Right lobe of liver (tissue), 6 donors: ENCODE measurements around the gene ATF7. TPM values are rescaled to one million over a fixed set of nuclear protein-coding genes. Genes with fewer than 3 reads are reported as not detected.
"Not testable (repeated sequence)": the region's sequence is repeated elsewhere in the genome, so short reads cannot be mapped to it uniquely, and the experiment has no call there.

ENCODE experiments used
- ATAC-seq, 4 donors: fragments of 200-7000 bp; cut with Tn5 transposase; one replicate each; pipeline ENCODE4 v1.9.1; 2020; ENCODE audit warnings: mild to moderate bottlenecking in 4 of 4, moderate library complexity in 4 of 4
- DNase-seq, 3 donors: peaks; one replicate each; pipeline ENCODE4 v3.0.0-alpha.2; 2020
- H3K27ac ChIP-seq, 3 donors: fragments of 200-600 bp; one replicate each; pipeline ENCODE4 v1.8.0; 2022
- H3K27me3 ChIP-seq, 2 donors: fragments of 200-600 bp; one replicate each; pipeline ENCODE4 v1.8.0; 2022
- H3K36me3 ChIP-seq, 4 donors: fragments of 200-600 bp; sonication (generic) in 1 of 4; one replicate each; pipeline versions ENCODE4 v1.5.1 to v1.8.0; 2017 to 2022; ENCODE audit warnings: control low read depth in 1 of 4
- H3K4me1 ChIP-seq, 4 donors: fragments of 200-600 bp; sonication (generic) in 1 of 4; one replicate each; pipeline versions ENCODE4 v1.5.1 to v1.8.0; 2017 to 2022; ENCODE audit warnings: control low read depth in 1 of 4
- H3K4me3 ChIP-seq, 3 donors: fragments of 200-600 bp; one replicate each; pipeline ENCODE4 v1.8.0; 2022
- H3K9me3 ChIP-seq, 4 donors: fragments of 200-600 bp; sonication (generic) in 1 of 4; one replicate each; pipeline versions ENCODE4 v1.5.1 to v1.8.0; 2017 to 2022; ENCODE audit warnings: control low read depth in 1 of 4
- POLR2A ChIP-seq: fragments of 450-650 bp; IDR thresholded peaks from one replicate; pipeline ENCODE4 v1.6.1; 2017; ENCODE audit warnings: antibody characterized with exemption, mild to moderate bottlenecking
- WGBS: methylation state at CpG from one replicate; pipeline ENCODE4 v1.1.6; 2018; ENCODE audit warnings: low coverage, low lambda C conversion rate; ENCODE audit not compliant: insufficient coverage; ENCODE audit errors: missing lambda C conversion rate; 5-methylcytosine and 5-hydroxymethylcytosine counted together
- intact Hi-C, 2 donors: fragments of 100-400 bp; cut with DNase I; formaldehyde crosslinking; loops; one replicate each; pipeline versions ENCODE4 v1.11.2 to v1.14.1; 2022
- total RNA-seq, 6 experiments: library from RNA; depleted of rRNA in 2 of 6; stranded (reverse); fragments of >200 nt in 2 of 6; fragmentation: NEBNext Ultra II Directional in 3 of 6; extraction: Animal tissue kit (Norgen Biotek cat#: 25700) in 3 of 6; gene quantifications; one replicate each; pipeline versions ENCODE4 v1.1.0 to v1.2.4, GENCODE V29; 2016 to 2023
- TF ChIP-seq, protein P1 (sequence below), 4 donors: fragments of 200-600 bp in 3 of 4; fragments of 450-650 bp in 1 of 4; IDR thresholded peaks; one replicate each; pipeline versions ENCODE4 v1.5.1 to v1.8.0; 2016 to 2022; ENCODE audit warnings: antibody characterized with exemption in 4 of 4, mild to moderate bottlenecking in 2 of 4
- donor health status: DM: no; HTN: yes; CAD: no.
- donor health status: DM: no; HTN: no; CAD: no.
- donor health status: DM: no; HTN: no; CAD: no.
- donor health status: DM: no; HTN: yes; CAD: no.
- donor health status: DM: no; HTN: yes; CAD: no.

Gene ATF7
- total RNA-seq, 6 experiments from 2014 or later, result 7.9 to 18.7 (median 12.3) TPM

DNA sequence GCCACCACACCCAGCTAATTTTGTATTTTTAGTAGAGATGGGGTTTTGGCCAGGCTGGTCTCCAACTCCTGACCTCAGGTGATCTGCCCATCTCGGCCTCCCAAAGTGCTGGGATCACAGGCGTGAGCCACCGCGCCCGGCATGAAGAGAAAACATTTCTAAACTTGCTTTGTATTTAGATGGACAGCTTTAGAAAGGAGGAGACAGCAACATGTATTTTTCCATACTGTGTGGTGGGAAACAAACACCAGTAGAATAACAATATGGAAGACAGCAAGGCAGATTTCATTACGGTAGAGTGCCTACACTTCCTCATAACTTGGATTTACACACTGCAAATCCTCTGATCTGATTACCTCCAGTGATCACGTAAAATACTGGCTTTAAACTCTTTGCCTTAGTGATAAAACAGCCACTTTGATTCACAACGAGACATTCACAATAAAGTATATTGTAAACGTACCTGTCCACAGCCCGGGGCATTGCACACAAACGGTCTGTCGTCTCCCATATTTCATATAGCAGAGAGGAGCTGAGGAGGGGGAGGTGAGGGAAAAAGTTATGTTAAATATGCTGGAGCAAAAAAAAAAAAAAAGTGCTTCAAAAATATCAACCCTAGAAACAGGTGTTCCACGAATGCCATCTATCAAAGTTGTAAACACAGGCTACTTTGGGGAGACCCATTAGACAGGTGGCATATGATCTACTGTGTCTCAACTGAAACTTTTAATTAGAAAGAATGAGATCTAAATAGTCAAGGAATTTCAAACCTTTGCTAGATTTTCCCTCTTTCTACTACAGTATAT is 25.5 kb downstream of the ATF7 start:
- no peak for ATAC-seq
- no peak for DNase-seq
- no peak for TF ChIP-seq POLR2A
- TF ChIP-seq, protein P1, sequence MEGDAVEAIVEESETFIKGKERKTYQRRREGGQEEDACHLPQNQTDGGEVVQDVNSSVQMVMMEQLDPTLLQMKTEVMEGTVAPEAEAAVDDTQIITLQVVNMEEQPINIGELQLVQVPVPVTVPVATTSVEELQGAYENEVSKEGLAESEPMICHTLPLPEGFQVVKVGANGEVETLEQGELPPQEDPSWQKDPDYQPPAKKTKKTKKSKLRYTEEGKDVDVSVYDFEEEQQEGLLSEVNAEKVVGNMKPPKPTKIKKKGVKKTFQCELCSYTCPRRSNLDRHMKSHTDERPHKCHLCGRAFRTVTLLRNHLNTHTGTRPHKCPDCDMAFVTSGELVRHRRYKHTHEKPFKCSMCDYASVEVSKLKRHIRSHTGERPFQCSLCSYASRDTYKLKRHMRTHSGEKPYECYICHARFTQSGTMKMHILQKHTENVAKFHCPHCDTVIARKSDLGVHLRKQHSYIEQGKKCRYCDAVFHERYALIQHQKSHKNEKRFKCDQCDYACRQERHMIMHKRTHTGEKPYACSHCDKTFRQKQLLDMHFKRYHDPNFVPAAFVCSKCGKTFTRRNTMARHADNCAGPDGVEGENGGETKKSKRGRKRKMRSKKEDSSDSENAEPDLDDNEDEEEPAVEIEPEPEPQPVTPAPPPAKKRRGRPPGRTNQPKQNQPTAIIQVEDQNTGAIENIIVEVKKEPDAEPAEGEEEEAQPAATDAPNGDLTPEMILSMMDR (IDR thresholded peaks at IDR 0.05), result no peak
- H3K4me1 ChIP-seq, result no peaks in the 10 kb centered on the region
- no peaks in the 10 kb centered on the region for H3K9me3 ChIP-seq
- H3K36me3 ChIP-seq, result peaks cover 0 to 3% (median 0%) of the 10 kb centered on the region in 4 donors
- intact Hi-C loops, result no loop called here
- no peaks in the 10 kb centered on the region for H3K27me3 ChIP-seq
- 93% methylated on average over 13 of the region's 13 CpGs for WGBS
- H3K27ac ChIP-seq, result no peak overlapping the region
- no peak overlapping the region for H3K4me3 ChIP-seq

DNA sequence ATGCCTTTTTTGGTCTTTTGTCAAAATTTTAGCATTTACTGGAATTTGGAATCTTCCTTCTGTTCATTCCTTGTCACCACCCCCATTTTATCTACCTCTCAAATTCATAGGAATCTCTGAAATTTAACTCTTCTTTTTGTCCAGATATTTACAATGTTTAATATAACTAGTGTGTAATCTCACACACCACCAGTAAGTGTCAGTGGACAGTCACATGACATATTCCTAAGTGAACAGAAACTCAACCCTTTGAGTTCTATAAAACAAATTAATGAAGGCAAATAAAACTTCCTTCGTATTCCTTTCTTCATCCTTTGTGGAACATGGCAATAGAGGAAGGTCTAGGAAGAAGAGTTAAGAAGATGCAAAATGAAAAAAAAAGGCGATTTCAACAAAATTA is 26.6 kb downstream of the ATF7 start:
- intact Hi-C loops, result no loop called here
- ATAC-seq (peak in 2 of 4 donors; percentile 21 to 38), DNase-seq (no peak)

DNA sequence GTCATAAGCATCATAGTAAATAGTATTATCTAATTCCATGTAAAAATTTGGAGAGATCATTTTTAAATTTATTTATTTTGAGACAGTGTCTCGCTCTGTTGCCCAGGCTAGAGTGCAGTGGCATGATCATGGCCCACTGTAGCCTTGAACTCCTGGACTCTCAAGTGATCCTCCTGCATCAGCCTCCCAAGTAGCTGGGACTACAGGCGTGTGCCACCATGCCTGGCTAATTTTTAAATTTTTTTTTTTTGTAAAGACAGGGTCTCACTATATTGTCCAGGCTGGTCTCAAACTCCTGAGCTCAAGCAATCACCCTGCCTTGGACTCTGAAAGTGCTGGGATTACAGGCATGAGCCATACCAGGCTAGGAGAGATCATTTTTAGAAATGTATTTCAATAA is 27.2 kb downstream of the ATF7 start:
- H3K9me3 ChIP-seq, H3K4me3 ChIP-seq, H3K4me1 ChIP-seq, DNase-seq, H3K36me3 ChIP-seq, ATAC-seq, H3K27me3 ChIP-seq, H3K27ac ChIP-seq, intact Hi-C loops: not testable (repeated sequence)
- 100% methylated on average over 2 of the region's 2 CpGs for WGBS

More for the DNA sequence above, 26.6 kb downstream of the ATF7 start:
- Histone ChIP-seq H3K27me3 (no peaks in the 10 kb centered on the region), H3K27ac (no peak overlapping the region), H3K9me3 (no peaks in the 10 kb centered on the region), H3K4me3 (no peak overlapping the region), H3K4me1 (no peaks in the 10 kb centered on the region), H3K36me3 (peaks cover 0 to 3% (median 0%) of the 10 kb centered on the region in 4 donors)
- no peak for TF ChIP-seq POLR2A
- TF ChIP-seq, protein P1 (IDR thresholded peaks at IDR 0.05), result peak; percentile 14 to 24 (median 18)
- 70% methylated on average over 2 of the region's 2 CpGs for WGBS

DNA sequence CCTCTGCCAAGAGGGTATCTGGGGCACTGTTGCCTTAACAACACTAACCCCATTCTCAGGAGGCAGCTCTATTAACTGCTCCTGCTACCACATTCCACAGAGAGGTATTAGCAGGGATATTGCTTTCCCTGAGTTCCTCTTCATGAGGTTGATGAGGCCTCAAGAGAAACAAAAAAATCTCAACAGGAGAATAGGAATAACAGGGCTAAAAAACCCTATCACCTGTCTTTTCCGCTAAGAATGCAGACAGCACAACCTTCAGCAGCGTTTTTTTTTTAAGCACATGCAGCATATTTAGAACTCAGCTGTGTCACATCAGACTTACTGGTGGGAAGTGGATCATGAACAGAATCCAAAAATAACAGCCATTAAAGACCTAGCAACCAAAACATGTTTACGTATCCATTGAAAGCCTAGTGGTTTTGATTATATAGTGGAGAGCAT is 29.2 kb downstream of the ATF7 start:
- H3K9me3 ChIP-seq, result no peaks in the 10 kb centered on the region
- peaks cover 0 to 3% (median 0%) of the 10 kb centered on the region in 4 donors for H3K36me3 ChIP-seq
- no peak overlapping the region for H3K4me3 ChIP-seq
- H3K27ac ChIP-seq, result no peak overlapping the region
- H3K4me1 ChIP-seq, result peaks cover 0 to 22% (median 6%) of the 10 kb centered on the region in 4 donors
- 71% methylated on average over 3 of the region's 3 CpGs for WGBS
- TF ChIP-seq POLR2A, result no peak
- TF ChIP-seq, protein P1 (IDR thresholded peaks at IDR 0.05), result no peak
- intact Hi-C loops, result no loop called here
- ATAC-seq (peak in 2 of 4 donors; percentile 13 to 42), DNase-seq (no peak)
- H3K27me3 ChIP-seq, result no peaks in the 10 kb centered on the region

DNA sequence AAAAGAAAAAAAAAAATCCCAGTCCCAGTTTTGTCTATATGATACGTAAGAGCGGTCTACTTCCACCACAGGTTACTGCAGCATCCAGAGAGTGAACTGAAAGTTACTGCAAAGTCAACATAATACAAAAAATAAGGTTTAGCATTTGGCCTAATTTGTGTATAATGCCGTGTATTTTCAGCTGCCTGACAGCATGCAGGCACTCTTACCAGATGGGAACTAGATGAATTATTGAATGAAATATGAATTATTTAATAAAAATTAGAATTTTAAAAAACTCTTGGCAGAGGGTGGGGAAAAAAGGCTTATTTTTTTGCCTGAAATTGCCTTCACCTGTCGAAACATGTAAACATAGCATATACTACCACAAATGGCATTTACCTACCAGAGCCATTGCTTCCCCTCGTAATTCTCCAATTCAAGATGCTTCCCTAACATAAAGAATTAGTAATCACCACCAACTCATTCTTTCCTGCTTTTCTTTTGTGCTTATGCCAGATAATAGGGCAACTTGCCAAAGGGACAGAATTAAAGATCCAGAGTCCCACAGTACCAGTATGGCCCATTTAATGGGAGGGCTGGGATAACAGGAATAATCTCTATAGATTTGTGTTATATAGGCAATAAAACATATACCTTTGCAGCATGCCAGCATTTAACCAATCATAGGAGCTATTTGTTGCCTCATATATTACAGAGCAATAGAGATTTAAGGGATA is 31.1 kb downstream of the ATF7 start:
- no peaks in the 10 kb centered on the region for H3K36me3 ChIP-seq
- H3K27me3 ChIP-seq, result no peaks in the 10 kb centered on the region
- H3K9me3 ChIP-seq, result no peaks in the 10 kb centered on the region
- H3K27ac ChIP-seq, result no peak overlapping the region
- H3K4me1 ChIP-seq, result peaks cover 0 to 36% (median 9%) of the 10 kb centered on the region in 4 donors
- TF ChIP-seq, protein P1 (IDR thresholded peaks at IDR 0.05), result no peak
- no peak for TF ChIP-seq POLR2A
- DNase-seq, result no peak
- intact Hi-C loops, result no loop called here
- no peak for ATAC-seq
- WGBS, result 91% methylated on average over 5 of the region's 5 CpGs
- no peak overlapping the region for H3K4me3 ChIP-seq
